PC-3 (cell line): ENCODE data around the gene GLYATL1.

Experiments
- CTCF ChIP-seq: fragments of 300-600 bp; sonication (generic); conservative IDR thresholded peaks from 2 replicates; pipeline ENCODE4 v1.5.1; 2017; ENCODE audit warnings: antibody characterized with exemption, low read depth, mild to moderate bottlenecking, low read length
- EZH2 ChIP-seq: fragments of 300-600 bp; sonication (generic); IDR thresholded peaks from one replicate; pipeline ENCODE4 v1.6.1; 2017; ENCODE audit warnings: antibody characterized with exemption, mild to moderate bottlenecking, low read length; ENCODE audit not compliant: unreplicated experiment

GRCh38 chr11:58992489-58992888 lies 53.2 kb downstream of the GLYATL1 start:
- TF ChIP-seq CTCF (no peak), EZH2 (no peak)
